ENCODE measurements around the gene LGALS9. TPM values are rescaled to one million over a fixed set of nuclear protein-coding genes. Genes with fewer than 3 reads are reported as not detected.

Gene LGALS9
- total and polyA plus RNA-seq, 9 of the 15 experiments (the other 6 are each of a cell fraction or from before 2014, with no cell fraction given): 0.45 to 6.9 (median 2.8) TPM

DNA sequence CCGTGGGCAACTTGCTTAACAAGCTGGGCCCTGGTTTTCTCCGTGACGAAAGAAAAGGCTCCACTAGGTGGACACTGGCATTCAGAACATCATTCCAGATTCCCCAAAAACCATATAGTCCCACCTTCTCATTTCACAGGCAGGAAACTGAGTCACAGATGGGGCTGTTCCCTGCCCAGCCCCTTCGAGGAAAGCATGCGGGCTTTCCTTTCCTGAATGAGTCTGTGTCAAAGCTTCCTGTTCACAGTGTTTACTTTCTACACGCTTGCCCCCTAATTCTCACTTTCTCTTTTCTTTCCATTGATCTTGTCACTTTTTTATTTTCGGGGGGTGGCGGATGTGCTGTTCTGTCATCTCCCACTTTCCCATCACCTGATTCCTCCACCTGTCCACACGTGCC, 10.3 kb upstream of the LGALS9 start:
- Histone ChIP-seq H3K79me2 (ENCODE audit: control insufficient read depth, insufficient read depth, low read length) (no peaks in the 10 kb centered on the region), H3K27me3 (ENCODE audit: control insufficient read depth in 2 of 2, insufficient read depth in 2 of 2, low read length in 2 of 2) (no peaks in the 10 kb centered on the region), H3K27ac (ENCODE audit: extremely low read depth, low read depth, low read length) (no peak overlapping the region), H3K4me3 (no peak overlapping the region), H3K4me2 (ENCODE audit: insufficient read depth, low read length) (no peak overlapping the region), H3K9ac (ENCODE audit: insufficient read depth in 1 of 2, low read depth in 2 of 2, low read length in 2 of 2) (no peak overlapping the region), H3K9me3 (replicated peaks; ENCODE audit: control insufficient read depth, insufficient read depth, low read depth, low read length) (no peaks in the 10 kb centered on the region), H3K4me1 (replicated peaks in 1 of 2; ENCODE audit: control insufficient read depth in 2 of 2, insufficient read depth in 2 of 2, low read length in 2 of 2) (0 out of 5 replicates have a peak, but pooled peaks cover 0 to 2% of the 10 kb centered on the region in 2 experiments), H3K9me1 (ENCODE audit: control insufficient read depth, insufficient read depth, low read length) (no peaks in the 10 kb centered on the region), H4K20me1 (replicated peaks; ENCODE audit: control insufficient read depth, insufficient read depth, low read length) (no peaks in the 10 kb centered on the region; the same call in 1 of the 2 replicates), H3K36me3 (ENCODE audit: control insufficient read depth, insufficient read depth, low read length) (peaks cover 85% of the 10 kb centered on the region; the same call in 2 of the 3 replicates), H2AFZ (ENCODE audit: low read depth, low read length) (no peak overlapping the region)
- CTCF ChIA-PET (ENCODE audit: low intra/inter-chr PET ratio): no interaction called here
- POLR2A ChIA-PET: no interaction called here
- TF ChIP-seq ZNF324 (CRISPR knock-in tag; IDR thresholded peaks at IDR 0.05) (no peak), POU5F1 (IDR thresholded peaks at IDR 0.05; ENCODE audit: borderline replicate concordance, low read depth, low read length, partially characterized antibody) (no peak)
- ATAC-seq (no peak), FAIRE-seq (no peak), DNase-seq (ENCODE audit: extremely low read depth in 1 of 4, low spot score in 3 of 4) (no peak)
- WGBS (ENCODE audit: insufficient coverage, low coverage, missing lambda C conversion rate): 84% methylated on average over 8 of the region's 9 CpGs
- intact Hi-C loops (cut with micrococcal nuclease) (no loop called here), in situ Hi-C loops (cut with MboI) (no loop called here)
- BruUV-seq (replicated peaks): no TSS peak

DNA sequence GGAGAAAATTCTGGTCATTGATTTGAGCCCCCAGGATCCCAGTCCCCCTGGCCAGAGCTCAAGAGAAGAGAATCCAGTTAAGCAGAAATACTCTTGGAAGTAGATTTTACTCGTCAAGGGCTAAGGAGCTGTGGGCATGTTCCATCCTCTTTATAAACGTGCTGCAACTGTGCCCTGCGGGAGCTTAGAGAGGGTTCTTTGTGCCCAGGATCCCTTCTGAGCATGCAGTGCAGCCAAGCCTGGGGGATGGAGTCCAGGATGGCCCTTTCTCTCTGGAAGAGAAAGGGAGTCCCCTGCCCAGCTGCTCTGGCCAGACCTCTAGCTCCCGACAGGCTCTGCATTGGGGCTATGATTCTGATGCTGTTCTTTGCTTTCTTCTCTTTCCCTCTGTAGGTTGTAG, 9.5 kb upstream of the LGALS9 start:
- intact Hi-C loops (cut with micrococcal nuclease): no loop called here
- H4K20me1 ChIP-seq (replicated peaks; ENCODE audit: control insufficient read depth, insufficient read depth, low read length): no peaks in the 10 kb centered on the region; the same call in 1 of the 2 replicates
- no peak overlapping the region; a peak in 1 of 4 replicates for H3K9ac ChIP-seq (ENCODE audit: insufficient read depth in 1 of 2, low read depth in 2 of 2, low read length in 2 of 2)
- no peaks in the 10 kb centered on the region for H3K9me1 ChIP-seq (ENCODE audit: control insufficient read depth, insufficient read depth, low read length)
- no peak overlapping the region for H3K27ac ChIP-seq (ENCODE audit: extremely low read depth, low read depth, low read length)
- in situ Hi-C loops (cut with MboI): no loop called here
- WGBS (ENCODE audit: insufficient coverage, low coverage, missing lambda C conversion rate): 76% methylated on average over 4 of the region's 4 CpGs
- no peaks in the 10 kb centered on the region for H3K79me2 ChIP-seq (ENCODE audit: control insufficient read depth, insufficient read depth, low read length)
- H2AFZ ChIP-seq (ENCODE audit: low read depth, low read length): no peak overlapping the region
- BruUV-seq (replicated peaks): no TSS peak
- FAIRE-seq (no peak), DNase-seq (ENCODE audit: extremely low read depth in 1 of 4, low spot score in 3 of 4) (no peak), ATAC-seq (no peak)
- no peaks in the 10 kb centered on the region for H3K9me3 ChIP-seq (replicated peaks; ENCODE audit: control insufficient read depth, insufficient read depth, low read depth, low read length)
- H3K4me2 ChIP-seq (ENCODE audit: insufficient read depth, low read length): no peak overlapping the region
- ChIA-PET POLR2A (interaction anchor here (0.8 kb wide), 1 partner anchor 12 kb away, joined by 5 read pairs; no protein-coding TSS in a partner anchor), CTCF (ENCODE audit: low intra/inter-chr PET ratio) (no interaction called here)
- peaks cover 83% of the 10 kb centered on the region; the same call in 2 of the 3 replicates for H3K36me3 ChIP-seq (ENCODE audit: control insufficient read depth, insufficient read depth, low read length)
- H3K4me3 ChIP-seq: no peak overlapping the region
- H3K4me1 ChIP-seq (replicated peaks in 1 of 2; ENCODE audit: control insufficient read depth in 2 of 2, insufficient read depth in 2 of 2, low read length in 2 of 2): no peaks in the 10 kb centered on the region
- H3K27me3 ChIP-seq (ENCODE audit: control insufficient read depth in 2 of 2, insufficient read depth in 2 of 2, low read length in 2 of 2): no peaks in the 10 kb centered on the region
- no peak for TF ChIP-seq POLR2B (IDR thresholded peaks at IDR 0.05; ENCODE audit: low read depth, partially characterized antibody)
- no peak for TF ChIP-seq TCF7 (IDR thresholded peaks at IDR 0.05; ENCODE audit: borderline replicate concordance)
- TF ChIP-seq ZNF282 (CRISPR knock-in tag; IDR thresholded peaks at IDR 0.05): no peak
- TF ChIP-seq, protein P1, sequence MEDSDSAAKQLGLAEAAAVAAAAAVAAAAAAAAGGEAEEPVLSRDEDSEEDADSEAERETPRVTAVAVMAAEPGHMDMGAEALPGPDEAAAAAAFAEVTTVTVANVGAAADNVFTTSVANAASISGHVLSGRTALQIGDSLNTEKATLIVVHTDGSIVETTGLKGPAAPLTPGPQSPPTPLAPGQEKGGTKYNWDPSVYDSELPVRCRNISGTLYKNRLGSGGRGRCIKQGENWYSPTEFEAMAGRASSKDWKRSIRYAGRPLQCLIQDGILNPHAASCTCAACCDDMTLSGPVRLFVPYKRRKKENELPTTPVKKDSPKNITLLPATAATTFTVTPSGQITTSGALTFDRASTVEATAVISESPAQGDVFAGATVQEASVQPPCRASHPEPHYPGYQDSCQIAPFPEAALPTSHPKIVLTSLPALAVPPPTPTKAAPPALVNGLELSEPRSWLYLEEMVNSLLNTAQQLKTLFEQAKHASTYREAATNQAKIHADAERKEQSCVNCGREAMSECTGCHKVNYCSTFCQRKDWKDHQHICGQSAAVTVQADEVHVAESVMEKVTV (CRISPR knock-in tag; IDR thresholded peaks at IDR 0.05): no peak
- no peak for TF ChIP-seq NELFE (IDR thresholded peaks at IDR 0.05; ENCODE audit: insufficient read depth, insufficient read length)
- TF ChIP-seq SMARCB1 (IDR thresholded peaks at IDR 0.05; ENCODE audit: insufficient read length, low read depth): no peak
- TF ChIP-seq ZNF57 (CRISPR knock-in tag; IDR thresholded peaks at IDR 0.05): no peak
- no peak for TF ChIP-seq SP1 (CRISPR knock-in tag; IDR thresholded peaks at IDR 0.05)
- TF ChIP-seq, protein P2, sequence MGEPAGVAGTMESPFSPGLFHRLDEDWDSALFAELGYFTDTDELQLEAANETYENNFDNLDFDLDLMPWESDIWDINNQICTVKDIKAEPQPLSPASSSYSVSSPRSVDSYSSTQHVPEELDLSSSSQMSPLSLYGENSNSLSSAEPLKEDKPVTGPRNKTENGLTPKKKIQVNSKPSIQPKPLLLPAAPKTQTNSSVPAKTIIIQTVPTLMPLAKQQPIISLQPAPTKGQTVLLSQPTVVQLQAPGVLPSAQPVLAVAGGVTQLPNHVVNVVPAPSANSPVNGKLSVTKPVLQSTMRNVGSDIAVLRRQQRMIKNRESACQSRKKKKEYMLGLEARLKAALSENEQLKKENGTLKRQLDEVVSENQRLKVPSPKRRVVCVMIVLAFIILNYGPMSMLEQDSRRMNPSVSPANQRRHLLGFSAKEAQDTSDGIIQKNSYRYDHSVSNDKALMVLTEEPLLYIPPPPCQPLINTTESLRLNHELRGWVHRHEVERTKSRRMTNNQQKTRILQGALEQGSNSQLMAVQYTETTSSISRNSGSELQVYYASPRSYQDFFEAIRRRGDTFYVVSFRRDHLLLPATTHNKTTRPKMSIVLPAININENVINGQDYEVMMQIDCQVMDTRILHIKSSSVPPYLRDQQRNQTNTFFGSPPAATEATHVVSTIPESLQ (CRISPR knock-in tag; IDR thresholded peaks at IDR 0.05): no peak
- TF ChIP-seq ZNF354B (CRISPR knock-in tag; IDR thresholded peaks at IDR 0.05): no peak
- no peak for TF ChIP-seq HDAC6 (IDR thresholded peaks at IDR 0.05; ENCODE audit: low read depth, low read length)
- TF ChIP-seq NCOA1 (IDR thresholded peaks at IDR 0.05; ENCODE audit: low read depth): no peak
